Mammary epithelial cell (primary cell): ENCODE data around the gene PACSIN2.

Experiments used
- CTCF ChIP-seq, 2 donors: IDR thresholded peaks in 1 of 2; conservative IDR thresholded peaks in 1 of 2; 2 replicates each; pipeline ENCODE4 v1.5.1; 2011 to 2012; ENCODE audit warnings: inconsistent platforms in 2 of 2, low read length in 2 of 2, mild to moderate bottlenecking in 2 of 2, control low read depth in 1 of 2, low read depth in 1 of 2; ENCODE audit not compliant: insufficient read depth in 1 of 2; ENCODE audit errors: extremely low read depth in 1 of 2
- EZH2 ChIP-seq: IDR thresholded peaks from 2 replicates; pipeline ENCODE4 v1.6.1; 2012; ENCODE audit warnings: low read length, inconsistent platforms, borderline replicate concordance

GRCh38 chr22:42869888-42870480 is 145.0 kb downstream of the PACSIN2 start:
- no peak for TF ChIP-seq CTCF (conservative IDR thresholded peaks at IDR 0.05 in 1 of 2, IDR thresholded peaks at IDR 0.05 in 1 of 2; ENCODE audit: extremely low read depth in 1 of 2, insufficient read depth in 1 of 2, low read depth in 1 of 2, low read length in 2 of 2)
- TF ChIP-seq EZH2: no peak
